HepG2 (cell line): ENCODE data around the gene CHMP4B. TPM values are rescaled to one million over a fixed set of nuclear protein-coding genes. Genes with fewer than 3 reads are reported as not detected.

ENCODE experiments used
- ATAC-seq: fragments of 200-7000 bp; cut with Tn5 transposase; 3 replicates; pipeline ENCODE4 v1.9.1; 2020; ENCODE audit warnings: mild to moderate bottlenecking, moderate library complexity
- BruUV-seq: library from RNA; stranded (reverse); fragments of 400-500 nt; replicated peaks from 2 replicates; lab custom pipeline; 2021; lab: Mats Ljungman, UMichigan
- CTCF ChIA-PET: fragments of 300-600 bp; formaldehyde crosslinking; extraction: SDS; loops from one replicate; lab custom pipeline; 2021; ENCODE audit warnings: low total read pairs, inconsistent platforms, low intra/inter-chr PET ratio; lab: Yijun Ruan, JAX
- POLR2A ChIA-PET: fragments of 350-600 bp; sonication (Branson Sonifier 250); formaldehyde crosslinking; loops from one replicate; lab custom pipeline; 2020; ENCODE audit warnings: antibody characterized with exemption, inconsistent platforms; lab: Yijun Ruan, JAX
- DNase-seq: peaks from one replicate; pipeline ENCODE4 v3.0.0-alpha.2; 2015; ENCODE audit warnings: low spot score
- FAIRE-seq: peaks from 3 replicates; lab custom pipeline; 2011; peaks lifted over from hg19 to GRCh38; lab: Jason Lieb, UNC
- H2AFZ ChIP-seq: one replicate; pipeline ENCODE4 v1.6.1; 2011; ENCODE audit warnings: low read length, inconsistent platforms
- H3K27ac ChIP-seq: fragments of 300-600 bp; 3 replicates; pipeline ENCODE4 v1.8.0; 2011; ENCODE audit warnings: mixed run types, mild to moderate bottlenecking, mixed read lengths, low read length, inconsistent platforms; ENCODE audit not compliant: insufficient read depth; ENCODE audit errors: extremely low read length
- H3K27me3 ChIP-seq, 2 experiments: fragments of 200-600 bp in 1 of 2; 2 replicates in 1 of 2; 3 replicates in 1 of 2; pipeline versions ENCODE4 v1.6.0 to v1.8.0; 2011; ENCODE audit warnings: low read length in 2 of 2, mild to moderate bottlenecking in 2 of 2, moderate library complexity in 2 of 2, inconsistent platforms in 1 of 2; ENCODE audit not compliant: insufficient read depth in 2 of 2, control insufficient read depth in 1 of 2
- H3K36me3 ChIP-seq, 2 experiments: fragments of 200-600 bp in 1 of 2; replicated peaks in 1 of 2; 2 replicates in 1 of 2; 3 replicates in 1 of 2; pipeline versions ENCODE4 v1.5.1 to v1.8.0; 2011; ENCODE audit warnings: low read length in 2 of 2, inconsistent platforms in 1 of 2; ENCODE audit not compliant: insufficient read depth in 2 of 2, control insufficient read depth in 1 of 2
- H3K4me1 ChIP-seq: 2 replicates; pipeline ENCODE4 v1.5.1; 2012; ENCODE audit warnings: low read length, inconsistent platforms; ENCODE audit not compliant: insufficient read depth
- H3K4me2 ChIP-seq: 2 replicates; pipeline ENCODE4 v1.6.0; 2011; ENCODE audit warnings: low read depth, low read length, inconsistent platforms
- H3K4me3 ChIP-seq, 3 experiments: fragments of 200-600 bp in 1 of 3; sonication (generic), shearing (Covaris generic) in 1 of 3; replicated peaks in 1 of 3; 2 replicates each; pipeline ENCODE4 v1.5.1; 2011 to 2016; ENCODE audit warnings: low read length in 3 of 3, inconsistent platforms in 2 of 3, low read depth in 2 of 3, mild to moderate bottlenecking in 2 of 3, control low read depth in 1 of 3, mixed read lengths in 1 of 3; ENCODE audit not compliant: insufficient read depth in 1 of 3
- H3K79me2 ChIP-seq: one replicate; pipeline ENCODE4 v1.6.1; 2011; ENCODE audit warnings: low read length, inconsistent platforms; ENCODE audit not compliant: insufficient read depth
- H3K9ac ChIP-seq: 2 replicates; pipeline ENCODE4 v1.6.0; 2011; ENCODE audit warnings: mild to moderate bottlenecking, low read depth, low read length, inconsistent platforms; ENCODE audit not compliant: insufficient read depth
- H3K9me3 ChIP-seq: 2 replicates; pipeline ENCODE4 v1.5.1; 2012; ENCODE audit warnings: mild to moderate bottlenecking, low read length
- H4K20me1 ChIP-seq: 2 replicates; pipeline ENCODE4 v1.6.0; 2011; ENCODE audit warnings: inconsistent platforms, mild to moderate bottlenecking, low read length, moderate library complexity; ENCODE audit not compliant: insufficient read depth
- KDM4B ChIP-seq: sonication (generic); formaldehyde crosslinking; IDR thresholded peaks from 2 replicates; pipeline ENCODE4 v1.4.0; 2020; ENCODE audit warnings: missing genetic modification reagents
- NAIF1 ChIP-seq: sonication (generic); formaldehyde crosslinking; IDR thresholded peaks from 2 replicates; pipeline ENCODE4 v1.5.0; 2020; ENCODE audit warnings: mild to moderate bottlenecking, missing genetic modification reagents, borderline replicate concordance
- TP53 ChIP-seq: sonication (generic); formaldehyde crosslinking; conservative IDR thresholded peaks from 2 replicates; pipeline ENCODE4 v1.4.0; 2020; ENCODE audit warnings: missing genetic modification reagents
- ZFP82 ChIP-seq: sonication (generic); formaldehyde crosslinking; IDR thresholded peaks from 2 replicates; pipeline ENCODE4 v1.5.1; 2020; ENCODE audit warnings: mild to moderate bottlenecking, missing genetic modification reagents, borderline replicate concordance
- ZNF510 ChIP-seq: sonication (generic); formaldehyde crosslinking; IDR thresholded peaks from 2 replicates; pipeline ENCODE4 v1.4.0; 2020; ENCODE audit warnings: low read depth, mild to moderate bottlenecking, missing genetic modification reagents
- ZNF572 ChIP-seq: sonication (generic); formaldehyde crosslinking; IDR thresholded peaks from 2 replicates; pipeline ENCODE4 v1.5.1; 2020; ENCODE audit warnings: mild to moderate bottlenecking, missing genetic modification reagents
- WGBS: methylation state at CpG from one replicate; pipeline ENCODE4 v1.1.6; 2017; ENCODE audit warnings: low lambda C conversion rate; 5-methylcytosine and 5-hydroxymethylcytosine counted together
- in situ Hi-C: cut with HindIII; loops from 2 replicates; pipeline ENCODE4 v1.10.0; 2017; ENCODE audit warnings: low pct_unique_long_range_greater_than_20kb; ENCODE audit not compliant: extremely low pct_ligation_motif_present
- intact Hi-C: fragments of 100-400 bp; cut with micrococcal nuclease; formaldehyde crosslinking; loops from one replicate; pipeline ENCODE4 v1.10.0; 2022; ENCODE audit not compliant: unreplicated experiment
- polyA plus RNA-seq, 8 experiments: library from polyadenylated mRNA; depleted of rRNA in 3 of 8; stranded (reverse) in 7 of 8; unstranded in 1 of 8; fragments of >200 nt; fragmentation: Illumina TruSeq in 4 of 8; extraction: Trizol in 4 of 8; gene quantifications; 2 replicates each; pipeline versions ENCODE4 v1.2.1 to v1.2.3, GENCODE V29; 2011 to 2016; ENCODE audit warnings: low read depth in 4 of 8, missing spikeins in 1 of 8, mixed read lengths in 1 of 8; ENCODE audit not compliant: insufficient read depth in 1 of 8
- total RNA-seq, 5 experiments: library from RNA; depleted of rRNA; stranded (reverse); fragments of >200 nt; fragmentation: Illumina TruSeq; extraction: Trizol; gene quantifications; 2 replicates each; pipeline ENCODE4 v1.2.3, GENCODE V29; 2016; ENCODE audit warnings: low read depth in 1 of 5
- TF ChIP-seq, protein P1 (sequence below): sonication (generic); formaldehyde crosslinking; IDR thresholded peaks from 2 replicates; pipeline ENCODE4 v1.4.0; 2020; ENCODE audit warnings: mild to moderate bottlenecking, missing genetic modification reagents, borderline replicate concordance
- TF ChIP-seq, protein P2 (sequence below): IDR thresholded peaks from 2 replicates; pipeline ENCODE4 v1.6.1; 2016; ENCODE audit warnings: low read depth, missing genetic modification reagents, missing compliant biosample characterization
- TF ChIP-seq, protein P3 (sequence below): sonication (generic); formaldehyde crosslinking; IDR thresholded peaks from 2 replicates; pipeline ENCODE4 v1.8.1; 2023; ENCODE audit warnings: missing genetic modification reagents, mild to moderate bottlenecking, borderline replicate concordance
- TF ChIP-seq, protein P4 (sequence below), 2 experiments: sonication (generic) in 1 of 2; formaldehyde crosslinking in 1 of 2; IDR thresholded peaks; 2 replicates each; pipeline versions ENCODE4 v1.4.0 to v1.6.1; 2016 to 2020; ENCODE audit warnings: borderline replicate concordance in 1 of 2, low read depth in 1 of 2, mild to moderate bottlenecking in 1 of 2, missing genetic modification reagents in 1 of 2

Gene CHMP4B
- total and polyA plus RNA-seq, 2 of the 13 experiments (the other 11 are each of a cell fraction or from before 2014, with no cell fraction given) = 40.1 to 45.6 TPM

DNA sequence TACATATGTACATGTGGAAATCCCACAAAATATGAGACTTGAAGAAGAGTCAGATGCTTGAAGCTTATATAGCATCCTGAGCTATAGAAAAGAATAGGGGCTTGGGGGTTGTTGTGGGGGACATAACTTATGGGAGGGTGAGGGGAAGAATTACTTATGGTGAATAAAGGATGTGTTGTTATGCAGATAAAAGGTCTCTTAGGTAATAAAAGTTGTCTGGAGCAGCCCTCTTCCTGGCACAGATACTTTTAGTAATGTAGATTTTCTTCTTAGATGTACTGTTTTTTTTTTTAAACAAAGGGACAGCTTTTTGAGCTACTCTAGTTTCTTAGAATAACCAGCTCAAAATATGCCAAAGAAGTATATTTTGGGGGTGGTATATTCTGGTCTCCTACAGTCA lies 35.9 kb downstream of the CHMP4B start (continued):
- TF ChIP-seq ZNF510 (no peak), ZFP82 (CRISPR knock-in tag) (no peak)

DNA sequence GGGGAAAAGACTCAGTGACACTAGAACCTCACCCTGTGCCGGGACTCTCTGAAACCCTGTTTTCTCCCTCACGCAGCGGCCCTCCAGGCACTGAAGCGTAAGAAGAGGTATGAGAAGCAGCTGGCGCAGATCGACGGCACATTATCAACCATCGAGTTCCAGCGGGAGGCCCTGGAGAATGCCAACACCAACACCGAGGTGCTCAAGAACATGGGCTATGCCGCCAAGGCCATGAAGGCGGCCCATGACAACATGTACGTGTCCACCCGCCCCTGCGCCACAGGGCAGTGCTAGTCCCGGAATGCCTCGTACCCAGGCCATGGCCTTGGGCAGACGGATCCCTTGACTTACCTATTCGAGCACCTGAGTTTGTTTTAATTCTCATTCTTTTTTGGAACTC lies 37.2 kb downstream of the CHMP4B start:
- H3K27ac ChIP-seq = no peak overlapping the region
- ChIA-PET POLR2A (no interaction called here), CTCF (no interaction called here)
- no peak overlapping the region for H3K4me3 ChIP-seq
- peaks cover 14% of the 10 kb centered on the region; the same call in 1 of the 2 replicates for H4K20me1 ChIP-seq
- no TSS peak for BruUV-seq
- no peaks in the 10 kb centered on the region for H3K9me3 ChIP-seq
- in situ Hi-C loops = no loop called here
- no peak overlapping the region for H3K9ac ChIP-seq
- peaks cover 38% of the 10 kb centered on the region for H3K79me2 ChIP-seq
- intact Hi-C loops = no loop called here
- H3K36me3 ChIP-seq = peaks cover 37 to 46% of the 10 kb centered on the region in 2 experiments
- peaks cover 23% of the 10 kb centered on the region for H3K4me1 ChIP-seq
- ATAC-seq (no peak), FAIRE-seq (no peak), DNase-seq (no peak)
- 97% methylated on average over 19 of the region's 19 CpGs for WGBS
- H3K27me3 ChIP-seq = no peaks in the 10 kb centered on the region
- no peak overlapping the region for H3K4me2 ChIP-seq
- no peak overlapping the region for H2AFZ ChIP-seq
- no peak for TF ChIP-seq TP53 (CRISPR knock-in tag)
- TF ChIP-seq, protein P1, sequence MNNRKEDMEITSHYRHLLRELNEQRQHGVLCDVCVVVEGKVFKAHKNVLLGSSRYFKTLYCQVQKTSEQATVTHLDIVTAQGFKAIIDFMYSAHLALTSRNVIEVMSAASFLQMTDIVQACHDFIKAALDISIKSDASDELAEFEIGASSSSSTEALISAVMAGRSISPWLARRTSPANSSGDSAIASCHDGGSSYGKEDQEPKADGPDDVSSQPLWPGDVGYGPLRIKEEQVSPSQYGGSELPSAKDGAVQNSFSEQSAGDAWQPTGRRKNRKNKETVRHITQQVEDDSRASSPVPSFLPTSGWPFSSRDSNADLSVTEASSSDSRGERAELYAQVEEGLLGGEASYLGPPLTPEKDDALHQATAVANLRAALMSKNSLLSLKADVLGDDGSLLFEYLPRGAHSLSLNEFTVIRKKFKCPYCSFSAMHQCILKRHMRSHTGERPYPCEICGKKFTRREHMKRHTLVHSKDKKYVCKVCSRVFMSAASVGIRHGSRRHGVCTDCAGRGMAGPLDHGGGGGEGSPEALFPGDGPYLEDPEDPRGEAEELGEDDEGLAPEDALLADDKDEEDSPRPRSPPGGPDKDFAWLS (CRISPR knock-in tag) = no peak
- TF ChIP-seq, protein P2, sequence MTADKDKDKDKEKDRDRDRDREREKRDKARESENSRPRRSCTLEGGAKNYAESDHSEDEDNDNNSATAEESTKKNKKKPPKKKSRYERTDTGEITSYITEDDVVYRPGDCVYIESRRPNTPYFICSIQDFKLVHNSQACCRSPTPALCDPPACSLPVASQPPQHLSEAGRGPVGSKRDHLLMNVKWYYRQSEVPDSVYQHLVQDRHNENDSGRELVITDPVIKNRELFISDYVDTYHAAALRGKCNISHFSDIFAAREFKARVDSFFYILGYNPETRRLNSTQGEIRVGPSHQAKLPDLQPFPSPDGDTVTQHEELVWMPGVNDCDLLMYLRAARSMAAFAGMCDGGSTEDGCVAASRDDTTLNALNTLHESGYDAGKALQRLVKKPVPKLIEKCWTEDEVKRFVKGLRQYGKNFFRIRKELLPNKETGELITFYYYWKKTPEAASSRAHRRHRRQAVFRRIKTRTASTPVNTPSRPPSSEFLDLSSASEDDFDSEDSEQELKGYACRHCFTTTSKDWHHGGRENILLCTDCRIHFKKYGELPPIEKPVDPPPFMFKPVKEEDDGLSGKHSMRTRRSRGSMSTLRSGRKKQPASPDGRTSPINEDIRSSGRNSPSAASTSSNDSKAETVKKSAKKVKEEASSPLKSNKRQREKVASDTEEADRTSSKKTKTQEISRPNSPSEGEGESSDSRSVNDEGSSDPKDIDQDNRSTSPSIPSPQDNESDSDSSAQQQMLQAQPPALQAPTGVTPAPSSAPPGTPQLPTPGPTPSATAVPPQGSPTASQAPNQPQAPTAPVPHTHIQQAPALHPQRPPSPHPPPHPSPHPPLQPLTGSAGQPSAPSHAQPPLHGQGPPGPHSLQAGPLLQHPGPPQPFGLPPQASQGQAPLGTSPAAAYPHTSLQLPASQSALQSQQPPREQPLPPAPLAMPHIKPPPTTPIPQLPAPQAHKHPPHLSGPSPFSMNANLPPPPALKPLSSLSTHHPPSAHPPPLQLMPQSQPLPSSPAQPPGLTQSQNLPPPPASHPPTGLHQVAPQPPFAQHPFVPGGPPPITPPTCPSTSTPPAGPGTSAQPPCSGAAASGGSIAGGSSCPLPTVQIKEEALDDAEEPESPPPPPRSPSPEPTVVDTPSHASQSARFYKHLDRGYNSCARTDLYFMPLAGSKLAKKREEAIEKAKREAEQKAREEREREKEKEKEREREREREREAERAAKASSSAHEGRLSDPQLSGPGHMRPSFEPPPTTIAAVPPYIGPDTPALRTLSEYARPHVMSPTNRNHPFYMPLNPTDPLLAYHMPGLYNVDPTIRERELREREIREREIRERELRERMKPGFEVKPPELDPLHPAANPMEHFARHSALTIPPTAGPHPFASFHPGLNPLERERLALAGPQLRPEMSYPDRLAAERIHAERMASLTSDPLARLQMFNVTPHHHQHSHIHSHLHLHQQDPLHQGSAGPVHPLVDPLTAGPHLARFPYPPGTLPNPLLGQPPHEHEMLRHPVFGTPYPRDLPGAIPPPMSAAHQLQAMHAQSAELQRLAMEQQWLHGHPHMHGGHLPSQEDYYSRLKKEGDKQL (CRISPR knock-in tag) = no peak
- TF ChIP-seq, protein P3, sequence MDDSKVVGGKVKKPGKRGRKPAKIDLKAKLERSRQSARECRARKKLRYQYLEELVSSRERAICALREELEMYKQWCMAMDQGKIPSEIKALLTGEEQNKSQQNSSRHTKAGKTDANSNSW (CRISPR knock-in tag) = no peak
- TF ChIP-seq KDM4B (CRISPR knock-in tag) = no peak
- TF ChIP-seq, protein P4, sequence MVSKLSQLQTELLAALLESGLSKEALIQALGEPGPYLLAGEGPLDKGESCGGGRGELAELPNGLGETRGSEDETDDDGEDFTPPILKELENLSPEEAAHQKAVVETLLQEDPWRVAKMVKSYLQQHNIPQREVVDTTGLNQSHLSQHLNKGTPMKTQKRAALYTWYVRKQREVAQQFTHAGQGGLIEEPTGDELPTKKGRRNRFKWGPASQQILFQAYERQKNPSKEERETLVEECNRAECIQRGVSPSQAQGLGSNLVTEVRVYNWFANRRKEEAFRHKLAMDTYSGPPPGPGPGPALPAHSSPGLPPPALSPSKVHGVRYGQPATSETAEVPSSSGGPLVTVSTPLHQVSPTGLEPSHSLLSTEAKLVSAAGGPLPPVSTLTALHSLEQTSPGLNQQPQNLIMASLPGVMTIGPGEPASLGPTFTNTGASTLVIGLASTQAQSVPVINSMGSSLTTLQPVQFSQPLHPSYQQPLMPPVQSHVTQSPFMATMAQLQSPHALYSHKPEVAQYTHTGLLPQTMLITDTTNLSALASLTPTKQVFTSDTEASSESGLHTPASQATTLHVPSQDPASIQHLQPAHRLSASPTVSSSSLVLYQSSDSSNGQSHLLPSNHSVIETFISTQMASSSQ (IDR thresholded peaks at IDR 0.05; ENCODE audit: low read depth) = no peak
- TF ChIP-seq, protein P4 (CRISPR knock-in tag; IDR thresholded peaks at IDR 0.05; ENCODE audit: borderline replicate concordance) = 0 out of 2 replicates have a peak, but pooled peaks have one; percentile 18
- no peak for TF ChIP-seq NAIF1 (CRISPR knock-in tag)
- TF ChIP-seq ZNF572 (CRISPR knock-in tag) = 0 out of 2 replicates have a peak, but pooled peaks have one; percentile 43
